ENCODE results near the gene SURF2. TPM values are rescaled to one million over a fixed set of nuclear protein-coding genes. Genes with fewer than 3 reads are reported as not detected.

Gene SURF2
- polyA plus RNA-seq, 1 of the 3 experiments (the other 2 are of a cell fraction) = 46.8 TPM

- Histone ChIP-seq H3K9me3 (no peaks in the 10 kb centered on the region), H3K79me2 (ENCODE audit: insufficient read depth) (no peaks in the 10 kb centered on the region), H2AFZ (ENCODE audit: low read depth) (no peak overlapping the region), H3K4me3 (ENCODE audit: low read depth in 2 of 2, low read length in 1 of 2) (no peak overlapping the region), H3K27ac (ENCODE audit: low read depth in 2 of 2, low read length in 1 of 2) (no peak overlapping the region), H4K20me1 (ENCODE audit: insufficient read depth) (no peaks in the 10 kb centered on the region), H3K36me3 (replicated peaks in 1 of 2; ENCODE audit: control insufficient read depth in 1 of 2, insufficient read depth in 2 of 2, low read length in 1 of 2) (no peaks in the 10 kb centered on the region), H3K9me2 (no peaks in the 10 kb centered on the region), H3K9ac (no peak overlapping the region), H3K4me1 (ENCODE audit: control insufficient read depth in 1 of 2, insufficient read depth in 2 of 2, low read depth in 1 of 2, low read length in 1 of 2) (no peaks in the 10 kb centered on the region), H3F3A (replicated peaks; ENCODE audit: insufficient read depth) (no peaks in the 10 kb centered on the region), H3K27me3 (ENCODE audit: insufficient read depth) (no peaks in the 10 kb centered on the region), H3K4me2 (no peak overlapping the region)
- POLR2A ChIA-PET = no interaction called here
- WGBS (ENCODE audit: low lambda C conversion rate) = 80% methylated on average over 9 of the region's 9 CpGs
- TF ChIP-seq RFX5 (IDR thresholded peaks at IDR 0.05; ENCODE audit: low read length) (no peak), JUND (IDR thresholded peaks at IDR 0.05) (no peak), NFIC (IDR thresholded peaks at IDR 0.05; ENCODE audit: borderline replicate concordance) (no peak), POLR2AphosphoS5 (IDR thresholded peaks at IDR 0.05; ENCODE audit: low read depth, low read length) (no peak), CHD2 (IDR thresholded peaks at IDR 0.05; ENCODE audit: low read length, partially characterized antibody) (no peak), TAF1 (IDR thresholded peaks at IDR 0.05; ENCODE audit: borderline replicate concordance, low read depth, low read length) (no peak), USF1 (IDR thresholded peaks at IDR 0.05; ENCODE audit: borderline replicate concordance, low read depth) (no peak), RXRA (IDR thresholded peaks at IDR 0.05; ENCODE audit: borderline replicate concordance, low read depth) (no peak), SIN3A (IDR thresholded peaks at IDR 0.05; ENCODE audit: borderline replicate concordance, low read depth, low read length) (no peak), TCF12 (IDR thresholded peaks at IDR 0.05) (no peak), FOSL2 (IDR thresholded peaks at IDR 0.05; ENCODE audit: borderline replicate concordance, low read depth) (no peak), USF2 (IDR thresholded peaks at IDR 0.05; ENCODE audit: borderline replicate concordance, low read depth, low read length) (no peak), PBX3 (IDR thresholded peaks at IDR 0.05) (no peak), GABPA (IDR thresholded peaks at IDR 0.05; ENCODE audit: low read depth) (no peak), FOXM1 (IDR thresholded peaks at IDR 0.05; ENCODE audit: low read depth) (no peak), MEF2A (IDR thresholded peaks at IDR 0.05; ENCODE audit: borderline replicate concordance, low read depth) (no peak), EZH2phosphoT487 (IDR thresholded peaks at IDR 0.05; ENCODE audit: borderline replicate concordance, low read depth) (no peak)
- DNase-seq = no peak
- CTCF ChIA-PET = no interaction called here
These were observed 31.3 kb downstream of the SURF2 start for GRCh38 chr9:133387680-133388079.
